22Rv1 (cell line): ENCODE measurements around the gene SYT7.

Experiments
- H3K27ac ChIP-seq: fragments of 450-650 bp; 2 replicates; pipeline ENCODE4 v1.5.1; 2017
- CTCF ChIP-seq: fragments of 450-650 bp; IDR thresholded peaks from 2 replicates; pipeline ENCODE4 v1.5.1; 2017; ENCODE audit warnings: mild to moderate bottlenecking
- ZFX ChIP-seq: fragments of 450-650 bp; IDR thresholded peaks from 2 replicates; pipeline ENCODE4 v1.6.1; 2017; ENCODE audit warnings: antibody characterized with exemption, borderline replicate concordance

Gene SYT7

DNA sequence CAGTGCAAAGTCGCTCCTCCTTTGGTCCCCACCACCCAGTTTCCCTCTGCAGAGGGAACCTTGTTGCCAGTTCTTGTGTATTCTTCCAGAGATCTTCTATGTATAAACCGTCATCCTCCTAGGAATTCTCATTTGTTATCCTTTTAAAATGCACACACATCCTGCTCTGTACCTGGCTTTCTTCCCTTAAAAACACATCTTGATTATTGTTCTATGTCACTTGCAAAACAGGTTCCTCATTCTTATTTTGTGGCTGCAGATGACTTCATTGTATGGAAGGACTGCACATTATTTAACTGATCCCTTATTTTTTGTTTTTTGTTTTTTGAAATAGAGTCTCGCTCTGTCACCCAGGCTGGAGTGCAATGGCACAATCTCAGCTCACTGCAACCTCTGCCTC lies 26.6 kb upstream of the SYT7 start:
- TF ChIP-seq CTCF (no peak), ZFX (no peak)
- peak overlapping the region; percentile 71 for H3K27ac ChIP-seq

DNA sequence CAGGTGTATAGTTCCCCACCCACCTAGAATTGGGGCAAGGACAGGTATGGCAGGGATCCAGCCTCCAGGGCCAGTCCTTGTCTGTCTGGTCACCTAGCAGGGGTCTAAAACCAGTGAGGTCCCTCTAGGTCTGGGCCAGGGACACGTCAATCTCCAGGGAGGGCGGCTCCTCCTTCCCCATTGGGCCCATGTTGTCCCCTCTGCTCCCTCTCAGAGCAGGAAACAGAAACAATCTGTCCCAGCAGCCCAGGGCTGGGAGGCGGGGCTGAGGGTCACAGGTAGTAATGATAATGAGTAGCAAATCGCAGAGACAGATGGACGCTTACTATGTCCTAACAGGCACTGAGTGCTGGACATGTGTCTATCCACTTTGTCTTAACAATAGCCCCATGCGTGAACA lies 22.8 kb upstream of the SYT7 start:
- no peak overlapping the region for H3K27ac ChIP-seq
- TF ChIP-seq ZFX (no peak), CTCF (no peak)

- H3K27ac ChIP-seq: no peak overlapping the region
Measured at GRCh38 chr11:61602775-61603569, 22.1 kb upstream of the SYT7 start.

GRCh38 chr11:61601512-61601911 lies 20.6 kb upstream of the SYT7 start:
- TF ChIP-seq CTCF: no peak
- no peak for TF ChIP-seq ZFX
- H3K27ac ChIP-seq: no peak overlapping the region

More at GRCh38 chr11:61602775-61603569, 22.1 kb upstream of the SYT7 start:
- no peak for TF ChIP-seq ZFX
- no peak for TF ChIP-seq CTCF

DNA sequence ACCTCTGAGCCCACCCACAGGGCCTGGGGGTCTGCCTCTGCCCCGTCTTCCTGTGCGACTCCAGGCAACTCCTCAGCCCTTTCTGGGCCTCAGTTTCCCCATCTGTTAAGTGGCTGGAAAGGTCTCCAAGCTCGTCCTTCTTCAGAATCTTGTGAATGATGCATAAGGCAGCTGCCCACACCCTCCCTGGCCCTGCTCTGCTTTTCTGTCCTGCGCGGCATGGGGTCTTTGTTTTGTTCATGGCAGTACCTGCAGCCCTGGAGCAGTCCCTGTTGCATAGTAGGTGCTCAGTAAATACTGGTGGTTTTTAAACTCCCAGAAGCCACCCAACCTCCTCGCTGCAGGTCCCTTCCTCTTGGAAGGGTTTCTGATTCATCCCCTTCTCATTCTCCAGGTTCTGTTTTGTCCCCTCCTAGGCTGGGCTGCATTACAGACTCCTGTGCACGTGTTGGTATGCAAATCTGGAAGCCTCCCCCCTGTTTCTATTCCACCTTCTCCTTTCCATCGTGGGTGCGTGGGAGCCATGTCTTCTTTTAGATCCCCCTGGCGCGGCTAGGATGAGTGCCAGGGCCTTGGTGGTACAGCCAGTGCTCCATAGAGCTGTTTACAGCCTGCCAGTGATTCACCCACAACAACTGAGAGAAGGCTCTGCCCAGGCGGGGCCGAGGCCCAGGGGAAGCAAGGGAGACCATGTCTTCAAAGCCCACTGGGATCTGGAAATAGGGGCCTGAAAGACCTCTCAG lies 19.3 kb upstream of the SYT7 start:
- TF ChIP-seq CTCF (no peak), ZFX (no peak)
- no peak overlapping the region for H3K27ac ChIP-seq

- no peak overlapping the region for H3K27ac ChIP-seq
- no peak for TF ChIP-seq CTCF
- TF ChIP-seq ZFX: no peak
Measured at GRCh38 chr11:61598886-61599868, 18.3 kb upstream of the SYT7 start.
